ENCODE data around the gene CCNYL1.
"Not testable (repeated sequence)": the region's sequence is repeated elsewhere in the genome, so short reads cannot be mapped to it uniquely, and the experiment has no call there.

The CCNYL1 gene

DNA sequence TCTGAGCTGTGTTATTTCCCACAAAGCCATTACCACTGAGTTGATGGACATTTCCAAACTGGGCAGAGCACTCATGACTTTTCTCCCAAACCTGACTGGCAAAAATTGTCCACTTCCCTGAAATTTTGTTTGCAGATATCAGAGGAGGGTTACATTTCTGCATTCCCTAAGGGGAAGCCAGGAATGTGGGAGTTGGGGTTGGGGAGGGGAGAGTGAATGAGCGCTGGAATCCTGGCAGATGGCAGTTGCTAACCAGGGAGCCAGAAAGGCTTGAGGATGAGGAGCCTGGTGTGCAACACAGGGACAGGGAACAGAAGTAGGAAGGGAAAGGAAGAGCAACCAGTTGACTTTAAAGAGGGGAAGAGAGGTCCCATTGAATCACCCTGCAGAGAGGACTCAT, 14.0 kb upstream of the CCNYL1 start:
- peak; percentile 17 for DNase-seq (ENCODE audit: low read depth)

DNA sequence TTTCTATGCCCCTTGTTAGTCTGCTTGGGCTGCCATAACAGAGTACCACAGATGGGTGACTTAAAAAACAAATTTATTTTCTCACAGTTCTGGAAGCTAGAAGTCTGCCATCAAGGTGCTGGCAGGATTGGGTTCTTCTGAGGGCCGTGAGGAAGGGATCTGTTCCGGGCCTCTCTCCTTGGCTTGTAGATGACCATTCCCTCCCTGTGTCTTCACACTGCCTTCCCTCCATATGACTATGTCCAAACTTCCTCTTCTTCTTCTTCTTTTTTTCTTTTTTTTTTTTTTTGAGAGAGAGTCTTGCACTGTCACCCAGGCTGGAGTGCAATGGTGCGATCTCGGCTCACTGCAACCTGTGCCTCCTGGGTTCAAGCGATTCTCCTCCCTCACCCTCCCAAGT, 13.1 kb upstream of the CCNYL1 start:
- no peak for DNase-seq (ENCODE audit: low read depth)

DNA sequence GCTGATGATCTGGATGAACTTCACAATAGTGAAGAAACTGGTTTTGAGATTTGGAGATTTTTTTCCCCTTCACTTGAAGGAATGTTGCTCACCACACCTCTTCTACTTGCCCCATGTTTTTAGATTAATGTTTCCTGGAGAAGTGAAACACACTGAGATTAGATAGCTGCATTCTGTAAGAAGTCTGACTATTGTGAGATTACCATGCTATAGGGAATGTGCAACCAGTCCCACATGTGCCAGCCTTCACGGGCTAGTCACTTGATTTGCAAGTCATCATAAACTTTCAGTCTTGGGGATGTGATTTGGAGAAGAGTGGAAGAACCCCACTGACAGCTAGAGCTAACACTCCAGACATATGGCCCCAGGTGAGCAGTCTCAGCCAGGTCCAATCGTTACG, 7.4 kb upstream of the CCNYL1 start:
- DNase-seq (ENCODE audit: low read depth) = no peak

DNA sequence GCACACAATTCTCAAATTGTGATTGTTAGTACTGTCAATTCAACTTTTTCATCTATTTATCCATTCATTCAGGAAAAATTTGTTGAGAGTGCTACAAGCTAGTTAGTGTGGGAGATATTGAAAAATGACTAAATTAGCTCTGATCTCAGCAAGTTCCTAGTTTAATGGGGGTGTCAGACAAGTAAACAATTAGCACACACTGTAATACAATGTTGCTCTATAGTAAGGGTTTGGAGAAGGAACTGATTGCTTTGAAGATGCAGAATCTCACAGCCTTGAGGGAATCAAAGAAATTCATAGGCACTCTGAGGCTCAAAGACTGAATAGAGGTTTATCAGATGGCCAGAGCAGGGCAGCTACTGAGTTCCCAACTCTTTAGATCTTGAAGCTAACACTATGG, 6.8 kb upstream of the CCNYL1 start:
- DNase-seq (ENCODE audit: low read depth) = no peak

DNA sequence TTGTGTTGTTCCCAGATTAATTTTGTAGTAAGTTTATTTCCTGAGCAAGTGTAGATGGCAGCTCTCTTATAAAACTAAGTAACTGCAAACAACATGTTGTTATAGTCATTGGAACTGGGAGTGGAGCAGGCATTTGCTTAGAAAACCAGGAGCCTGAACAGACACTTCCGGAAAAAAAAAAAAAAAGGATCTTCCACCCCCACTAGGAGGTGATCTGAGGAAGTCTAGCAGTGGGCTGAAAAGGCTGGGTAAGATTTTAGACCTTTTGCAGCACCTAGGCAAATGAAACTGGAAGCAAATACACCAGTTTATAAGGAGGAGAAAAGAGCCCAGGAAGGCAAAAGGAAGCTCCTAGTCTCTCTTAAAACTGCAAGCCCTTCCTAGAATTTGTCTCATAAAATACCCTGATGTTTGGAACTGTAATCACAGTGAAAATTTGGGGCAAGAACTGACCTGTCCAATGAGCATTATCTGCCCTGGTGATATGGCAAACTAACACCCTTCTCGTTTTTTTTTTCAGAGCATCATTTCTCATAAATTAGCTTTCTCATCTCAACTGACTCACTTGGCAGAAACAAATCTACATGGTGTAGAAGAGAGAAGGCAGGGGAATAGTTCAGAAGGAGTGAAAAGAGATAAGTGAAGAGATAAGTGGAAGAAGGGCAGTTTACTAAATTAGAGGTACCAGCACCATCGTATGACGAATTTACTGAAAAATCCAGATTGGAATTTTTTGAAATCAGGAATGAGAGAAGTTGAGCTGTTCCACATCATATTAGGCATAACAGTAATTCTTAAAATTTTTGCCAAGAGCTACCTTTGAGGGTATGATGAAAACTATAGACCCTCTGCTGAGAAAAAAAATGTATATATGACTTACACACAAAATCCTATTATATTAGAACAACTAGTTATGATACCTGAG, 4.2 kb upstream of the CCNYL1 start:
- DNase-seq (ENCODE audit: low read depth) = peak; percentile 53

DNA sequence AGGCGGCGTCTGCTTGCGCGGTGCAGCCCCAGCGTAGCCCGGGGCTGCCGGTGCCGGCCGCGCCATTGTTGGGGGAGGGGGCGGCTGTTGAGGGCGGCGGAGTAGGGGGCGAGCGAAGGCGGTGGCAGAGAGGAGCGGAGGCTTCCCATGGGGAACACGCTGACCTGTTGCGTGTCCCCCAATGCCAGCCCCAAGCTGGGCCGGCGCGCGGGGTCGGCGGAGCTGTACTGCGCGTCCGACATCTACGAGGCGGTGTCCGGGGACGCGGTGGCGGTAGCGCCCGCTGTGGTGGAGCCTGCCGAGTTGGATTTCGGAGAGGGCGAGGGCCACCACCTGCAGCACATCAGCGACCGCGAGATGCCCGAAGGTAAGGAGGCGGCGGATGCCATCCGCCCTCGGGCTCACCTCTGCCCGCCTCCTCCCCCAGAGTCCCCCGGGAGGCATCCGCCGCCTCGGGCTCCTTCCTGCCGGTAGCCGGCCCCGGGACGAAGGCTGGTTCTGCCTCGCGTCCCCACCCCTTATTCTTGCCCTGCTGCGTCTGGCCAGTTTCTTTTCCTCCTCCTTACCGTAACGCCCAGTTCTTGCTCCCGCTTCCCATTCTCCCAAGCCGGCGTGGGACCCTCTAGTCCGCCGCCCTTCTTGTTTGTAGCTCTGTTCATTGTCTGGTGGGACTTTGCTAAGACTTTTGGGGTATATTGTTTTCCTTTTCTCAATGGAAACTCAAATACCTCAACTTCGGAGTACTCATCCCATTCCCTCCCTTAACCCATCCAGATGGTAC, 500 bp downstream of the CCNYL1 start:
- DNase-seq (ENCODE audit: low read depth) = peak; percentile 65

DNA sequence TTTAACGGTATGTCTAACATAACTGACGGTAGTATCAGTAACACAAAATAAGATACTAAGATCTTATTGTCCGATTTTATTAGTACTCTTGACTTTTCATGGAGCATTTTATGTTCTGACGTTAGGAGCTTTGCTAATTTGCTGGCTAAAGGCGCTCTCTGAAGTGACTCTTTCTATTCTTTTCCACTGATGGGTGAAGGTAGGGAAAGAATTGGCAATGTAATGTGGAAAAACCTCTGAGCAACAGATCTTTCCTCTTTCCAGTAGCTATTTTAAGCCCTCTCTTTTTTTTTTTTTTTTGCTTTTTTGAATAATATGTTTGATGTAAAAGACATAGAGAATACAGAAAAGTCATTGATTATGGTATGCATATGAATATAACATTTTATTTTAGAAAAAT, 4.6 kb downstream of the CCNYL1 start:
- no peak for DNase-seq (ENCODE audit: low read depth)

DNA sequence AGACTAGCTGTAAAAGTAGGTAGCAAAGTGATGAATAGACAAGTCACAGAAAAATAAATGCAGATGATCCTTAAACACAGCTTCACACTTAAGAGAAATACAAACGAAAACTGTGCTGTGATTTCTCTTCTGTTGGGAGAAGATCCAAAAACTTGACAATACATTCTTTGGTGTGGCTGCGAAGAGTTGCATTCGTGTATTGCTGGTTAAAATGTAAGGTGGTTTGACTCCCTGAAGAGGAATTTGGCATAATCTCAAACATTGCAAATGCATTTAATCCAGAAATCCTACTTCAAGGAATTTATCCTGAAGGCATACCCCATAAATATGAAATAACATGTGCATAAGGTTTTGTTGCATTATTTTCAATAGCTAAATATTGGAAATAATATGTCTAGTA, 7.1 kb downstream of the CCNYL1 start:
- DNase-seq (ENCODE audit: low read depth) = no peak

DNA sequence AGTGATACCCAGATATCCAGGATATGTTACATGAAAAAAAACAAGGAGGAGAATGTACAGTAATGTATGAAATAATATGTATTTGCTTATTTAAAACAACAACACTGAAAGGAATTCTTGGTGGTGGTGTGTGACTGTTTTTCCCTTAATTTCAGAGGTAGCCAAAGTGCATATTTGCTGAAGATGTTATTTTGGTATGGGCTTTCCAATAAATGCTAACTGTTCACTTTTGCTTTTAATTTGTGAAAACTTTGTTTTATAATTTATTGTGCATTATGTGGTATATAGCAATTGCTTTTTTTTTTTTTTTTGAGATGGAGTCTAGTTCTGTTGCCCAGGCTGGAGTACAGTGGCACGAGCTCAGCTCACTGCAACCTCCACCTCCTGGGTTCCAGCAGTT, 7.6 kb downstream of the CCNYL1 start:
- DNase-seq (ENCODE audit: low read depth) = no peak

DNA sequence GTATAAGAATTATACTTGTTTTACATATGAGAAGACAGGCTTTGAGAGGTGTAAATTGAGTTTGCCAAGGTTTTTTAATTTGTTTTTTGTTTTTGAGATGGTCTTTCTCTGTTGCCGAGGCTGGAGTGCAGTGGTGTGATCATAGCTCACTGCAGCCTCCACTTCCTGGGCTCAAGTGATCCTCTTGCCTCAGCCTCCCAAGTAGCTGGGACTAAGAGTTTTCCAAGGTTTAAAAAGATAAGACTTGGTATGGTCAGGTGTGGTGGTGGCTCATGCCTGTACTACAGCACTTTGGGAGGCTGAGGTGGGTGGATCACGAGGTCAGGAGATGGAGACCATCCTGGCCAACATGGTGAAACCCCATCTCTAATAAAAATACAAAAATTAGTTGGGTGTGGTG, 8.2 kb downstream of the CCNYL1 start:
- DNase-seq (ENCODE audit: low read depth) = not testable (repeated sequence)

DNA sequence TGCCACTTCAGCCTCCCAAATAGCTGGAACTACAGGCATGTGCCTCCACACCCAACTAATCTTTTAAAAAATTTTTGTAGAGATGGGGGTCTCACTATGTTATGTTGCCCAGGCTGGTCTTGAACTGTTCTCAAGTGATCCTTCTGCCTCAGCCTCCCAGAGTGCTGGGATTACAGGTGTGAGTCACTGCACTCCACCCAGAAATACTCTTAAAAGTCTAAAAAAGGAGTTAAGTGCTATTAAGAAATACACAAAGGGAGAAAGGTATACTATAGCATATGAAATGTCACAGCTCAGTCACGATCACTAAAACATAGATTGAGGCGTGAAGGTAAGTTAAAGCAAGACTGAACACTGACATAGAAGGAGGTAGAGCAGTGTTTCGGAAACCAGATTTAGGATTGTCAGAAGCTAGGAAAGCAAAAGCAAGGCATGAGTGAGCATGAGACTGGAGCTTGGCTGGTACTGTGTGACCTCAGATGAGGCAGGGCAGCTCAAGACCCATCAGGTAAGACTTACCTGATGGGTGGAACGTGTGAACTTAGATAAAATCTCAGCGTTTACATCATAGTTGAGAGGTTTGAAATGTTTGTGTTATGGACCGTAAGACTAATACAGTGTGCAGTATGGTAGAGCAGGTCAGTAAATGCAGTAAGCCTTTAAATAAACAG, 9.2 kb downstream of the CCNYL1 start:
- no peak for DNase-seq (ENCODE audit: low read depth)

DNA sequence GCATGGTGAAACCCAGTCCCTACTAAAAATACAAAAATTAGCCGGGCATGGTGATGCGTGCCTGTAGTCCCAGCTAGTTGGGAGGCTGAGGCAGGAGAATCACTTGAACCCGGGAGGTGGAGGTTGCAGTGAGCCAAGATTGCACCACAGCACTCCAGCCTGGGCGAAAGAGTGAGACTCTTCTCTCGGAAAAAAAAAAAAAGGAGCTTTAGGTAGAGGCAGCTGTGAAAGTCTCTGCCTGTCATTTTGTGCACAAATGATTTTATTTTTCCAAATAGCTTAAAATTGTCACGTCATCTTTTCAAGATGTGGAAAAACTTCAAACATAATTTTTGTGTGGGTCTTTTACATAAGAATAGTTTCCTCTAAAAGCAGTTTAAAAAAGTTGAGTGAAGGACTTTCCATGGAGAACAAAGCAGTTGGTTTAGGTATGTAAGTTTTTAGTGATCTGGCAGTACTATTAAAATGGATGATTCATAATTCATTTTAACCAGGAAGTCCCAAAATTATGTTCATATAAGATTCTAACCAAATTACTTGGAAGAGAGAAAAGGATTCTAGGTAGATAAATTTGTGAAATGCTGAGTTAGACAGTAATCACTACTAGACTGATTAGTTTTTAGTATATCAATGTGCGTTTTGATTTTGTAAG, 11.5 kb downstream of the CCNYL1 start:
- DNase-seq (ENCODE audit: low read depth) = no peak

DNA sequence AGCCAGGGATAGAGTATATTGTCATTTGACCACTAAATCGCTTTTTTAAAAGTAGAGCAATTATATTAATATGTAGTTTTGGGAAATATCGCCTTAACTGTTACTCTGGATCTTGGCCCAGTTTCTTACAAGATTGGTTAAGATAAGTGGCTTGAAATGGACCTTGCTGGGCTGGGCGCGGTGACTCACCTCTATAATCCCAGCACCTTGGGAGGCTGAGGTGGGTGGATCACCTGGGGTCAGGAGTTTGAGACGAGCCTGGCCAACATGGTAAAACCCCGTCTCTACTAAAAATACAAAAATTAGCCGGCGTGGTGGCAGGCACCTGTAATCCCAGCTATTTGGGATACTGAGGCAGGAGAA, 12.0 kb downstream of the CCNYL1 start:
- not testable (repeated sequence) for DNase-seq (ENCODE audit: low read depth)

DNA sequence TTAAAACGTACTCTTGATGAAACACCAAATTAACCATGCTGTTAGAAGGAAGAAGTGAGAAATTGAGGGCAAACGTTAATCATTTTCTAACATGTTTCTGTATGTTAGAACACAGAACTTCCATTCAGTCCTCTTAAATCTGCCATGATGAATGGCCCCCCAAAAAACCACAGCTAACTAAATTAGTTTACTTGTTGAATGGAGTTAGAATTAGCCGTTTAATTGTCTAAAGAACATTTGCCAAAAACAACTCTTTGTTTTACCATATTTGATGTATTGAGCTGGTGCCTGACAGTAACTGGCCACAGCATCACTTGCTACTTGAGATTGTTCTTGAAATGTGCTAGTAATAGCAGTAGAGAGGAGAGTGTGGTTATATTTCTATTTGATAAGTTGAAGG, 12.7 kb downstream of the CCNYL1 start:
- DNase-seq (ENCODE audit: low read depth) = no peak

DNA sequence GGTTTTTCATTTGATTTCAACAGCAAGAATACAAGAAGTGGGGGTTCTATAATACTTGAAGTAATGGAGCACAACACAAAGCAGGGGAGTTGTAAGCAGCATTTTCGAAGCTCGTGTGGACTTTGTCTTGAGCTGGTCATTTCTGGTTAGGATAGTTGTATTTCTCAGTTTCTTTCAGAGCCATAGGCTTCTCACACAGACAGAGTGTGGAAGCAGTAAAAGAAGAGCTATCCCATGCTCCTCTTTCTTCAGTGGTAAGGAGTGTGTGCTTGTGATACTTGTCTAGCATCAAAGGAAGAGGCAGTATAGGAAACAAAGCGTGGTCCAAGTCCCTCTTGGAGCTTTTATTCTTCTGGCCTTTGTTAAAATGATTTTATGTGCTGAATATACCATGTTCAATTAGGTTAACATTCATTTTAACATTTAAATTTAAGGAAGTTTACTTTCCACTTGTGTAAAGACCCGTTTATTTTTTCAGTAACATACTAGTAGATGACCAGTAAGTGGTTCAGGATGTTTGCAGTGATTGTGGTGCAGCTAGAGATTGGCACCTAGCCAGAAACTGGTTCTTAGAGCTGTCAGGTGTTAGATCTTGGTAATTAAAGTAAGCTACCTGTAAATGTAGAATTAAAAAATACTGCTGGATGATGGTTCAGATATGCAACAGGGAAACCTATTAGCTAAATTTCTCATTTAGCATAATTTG, 14.6 kb downstream of the CCNYL1 start:
- DNase-seq (ENCODE audit: low read depth) = peak; percentile 11

DNA sequence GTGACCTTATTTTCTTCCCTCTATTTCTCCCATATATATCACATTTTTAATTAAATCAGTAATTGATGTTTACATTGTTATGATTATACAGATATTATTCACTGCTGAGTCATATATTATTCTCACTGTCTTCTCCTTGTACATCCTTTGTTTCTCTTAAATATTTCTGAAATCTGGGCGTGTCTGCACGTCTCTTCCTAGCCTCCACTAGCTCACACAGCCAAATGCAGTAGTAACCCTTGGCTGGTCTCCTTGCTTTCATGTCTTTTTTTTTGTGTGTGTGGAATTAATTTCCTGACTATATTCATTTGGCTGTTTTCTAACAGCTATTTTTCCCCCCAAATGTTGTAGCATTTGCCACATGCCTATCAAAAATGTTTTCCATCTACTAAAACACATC, 15.8 kb downstream of the CCNYL1 start:
- peak; percentile 79 for DNase-seq (ENCODE audit: low read depth)

DNA sequence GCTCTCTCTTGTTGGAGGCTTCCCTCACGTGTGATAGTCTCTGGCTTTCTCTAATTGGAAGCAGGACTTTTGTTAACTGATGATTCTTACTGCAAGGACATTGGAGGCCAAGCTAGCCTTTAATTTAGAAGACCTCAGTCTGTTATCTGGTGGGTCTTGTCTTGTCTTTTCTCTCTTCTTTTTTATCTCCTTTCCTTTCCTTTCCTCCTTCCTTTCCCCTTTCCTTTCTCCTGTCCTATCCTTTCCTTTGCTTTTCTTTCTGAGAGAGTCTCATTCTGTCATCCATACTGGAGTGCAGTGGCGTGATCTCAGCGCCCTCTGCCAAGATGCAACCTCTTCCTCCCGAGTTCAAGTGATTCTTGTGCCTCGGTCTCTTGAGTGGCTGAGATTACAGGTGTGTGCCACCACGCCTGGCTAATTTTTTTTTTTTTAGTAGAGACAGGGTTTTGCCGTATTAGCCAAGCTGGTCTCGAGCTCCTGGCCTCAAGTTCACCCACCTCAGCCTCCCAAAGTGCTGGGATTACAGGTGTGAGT, 18.1 kb downstream of the CCNYL1 start:
- DNase-seq (ENCODE audit: low read depth) = no peak

DNA sequence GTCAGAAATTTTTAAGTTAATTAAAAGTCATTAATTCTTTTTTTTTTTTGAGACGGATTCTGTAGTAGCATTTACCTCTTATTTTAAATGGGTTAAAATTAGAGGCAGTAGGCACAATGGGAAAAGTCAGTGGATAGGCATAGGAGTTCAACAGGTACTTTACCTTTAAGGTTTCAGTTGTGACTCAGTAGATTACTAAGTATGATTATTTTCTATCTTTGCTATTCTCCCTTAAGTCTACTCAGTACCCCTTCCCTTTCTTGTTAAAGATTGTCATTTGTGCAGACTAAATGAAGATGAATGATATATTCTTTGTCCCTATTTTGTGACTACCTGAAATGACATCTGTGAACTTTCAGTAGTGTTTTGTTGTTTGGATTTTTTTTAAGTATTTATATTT, 19.7 kb downstream of the CCNYL1 start:
- DNase-seq (ENCODE audit: low read depth) = no peak

DNA sequence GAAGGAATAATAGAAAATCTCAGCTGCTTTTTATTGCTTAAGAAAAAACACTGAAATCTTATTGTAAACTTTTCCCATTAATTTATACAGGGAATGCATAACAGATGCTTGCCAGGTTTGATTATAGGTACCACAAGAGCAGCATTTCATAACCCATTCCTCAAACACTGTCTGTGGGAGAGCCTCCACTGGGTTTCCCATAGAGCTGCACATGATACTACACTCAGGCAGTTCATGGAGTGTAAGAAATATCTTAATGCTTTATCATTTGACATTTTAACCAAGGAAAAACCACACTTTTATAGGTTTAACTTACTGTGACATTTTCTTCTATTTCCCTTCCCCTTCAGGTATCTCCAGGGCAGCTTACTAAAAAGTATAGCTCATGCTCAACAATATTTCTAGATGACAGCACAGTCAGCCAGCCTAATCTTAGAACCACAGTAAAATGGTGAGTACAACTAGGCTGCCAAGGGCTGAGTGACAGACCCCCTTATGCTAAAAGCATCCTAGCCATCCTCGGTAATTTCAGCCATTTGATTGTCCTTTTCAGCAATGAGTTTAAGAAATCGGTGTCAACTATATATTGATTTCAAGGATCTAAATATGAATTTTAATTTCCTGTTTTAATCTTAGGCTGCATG, 22.3 kb downstream of the CCNYL1 start:
- DNase-seq (ENCODE audit: low read depth) = peak; percentile 17

DNA sequence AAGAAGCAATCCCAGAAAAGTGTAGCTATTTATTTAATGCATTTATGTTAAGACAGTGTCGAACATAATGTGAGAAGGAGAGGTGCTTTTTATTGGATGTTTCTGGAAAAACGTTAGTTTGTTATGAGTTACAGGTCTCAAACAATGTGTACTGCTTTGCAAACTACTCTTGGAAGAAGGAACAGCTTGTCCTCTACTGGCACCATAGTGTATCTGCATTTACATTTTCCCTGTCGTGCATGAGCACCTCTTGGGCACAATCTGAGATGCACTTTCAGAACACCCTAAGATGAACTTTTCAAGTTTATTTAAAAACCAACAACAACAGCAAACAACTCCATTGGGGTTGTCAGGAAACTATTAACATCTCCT, 22.8 kb downstream of the CCNYL1 start:
- DNase-seq (ENCODE audit: low read depth) = peak; percentile 53
